Caco-2 (cell line): Measurements from ENCODE around the gene XAGE5. TPM values are rescaled to one million over a fixed set of nuclear protein-coding genes. Genes with fewer than 3 reads are reported as not detected.
"Not testable (repeated sequence)": the region's sequence is repeated elsewhere in the genome, so short reads cannot be mapped to it uniquely, and the experiment has no call there.

ENCODE experiments used
- BruUV-seq: library from RNA; stranded (reverse); fragments of 400-500 nt; replicated peaks from 2 replicates; lab custom pipeline; 2021; lab: Mats Ljungman, UMichigan
- CTCF ChIA-PET: fragments of 300-600 bp; sonication (Branson Sonifier 250); formaldehyde crosslinking; loops from one replicate; lab custom pipeline; 2022; ENCODE audit warnings: antibody characterized with exemption; lab: Charles Lee
- POLR2A ChIA-PET: fragments of 300-600 bp; sonication (Branson Sonifier 250); formaldehyde crosslinking; loops from one replicate; lab custom pipeline; 2022; ENCODE audit warnings: antibody characterized with exemption; lab: Charles Lee
- DNase-seq, 2 experiments: peaks; one replicate each; pipeline versions ENCODE4 v3.0.0 to v3.0.0-alpha.2; 2020 to 2022
- H3K27me3 ChIP-seq: replicated peaks from 2 replicates; pipeline ENCODE4 v1.6.0; 2011; ENCODE audit warnings: low read length; ENCODE audit not compliant: control insufficient read depth, insufficient read depth
- H3K36me3 ChIP-seq: 2 replicates; pipeline ENCODE4 v1.5.1; 2011; ENCODE audit warnings: low read length; ENCODE audit not compliant: control insufficient read depth, insufficient read depth
- H3K4me1 ChIP-seq: fragments of 250-450 bp; sonication (Bioruptor Pico); 2 replicates; pipeline ENCODE4 v1.5.1; 2020; ENCODE audit warnings: mild to moderate bottlenecking
- H3K4me3 ChIP-seq: 2 replicates; pipeline ENCODE4 v1.5.1; 2011; ENCODE audit warnings: low read depth, mild to moderate bottlenecking, control low read depth, low read length
- H3K9me3 ChIP-seq: fragments of 250-450 bp; sonication (Bioruptor Pico); 2 replicates; pipeline ENCODE4 v1.5.1; 2020; ENCODE audit warnings: mild to moderate bottlenecking, moderate library complexity
- H3K27ac Mint-ChIP-seq: one replicate; pipeline ENCODE4 v1.8.0; 2022; ENCODE audit warnings: mixed read lengths; ENCODE audit not compliant: unreplicated experiment
- H3K27me3 Mint-ChIP-seq: one replicate; pipeline ENCODE4 v1.8.0; 2022; ENCODE audit warnings: mixed read lengths; ENCODE audit not compliant: insufficient read depth, unreplicated experiment
- H3K36me3 Mint-ChIP-seq: one replicate; pipeline ENCODE4 v1.8.0; 2022; ENCODE audit warnings: mild to moderate bottlenecking, mixed read lengths; ENCODE audit not compliant: insufficient read depth, unreplicated experiment
- H3K4me1 Mint-ChIP-seq: one replicate; pipeline ENCODE4 v1.8.0; 2022; ENCODE audit warnings: low read depth, mixed read lengths; ENCODE audit not compliant: unreplicated experiment
- H3K4me3 Mint-ChIP-seq: one replicate; pipeline ENCODE4 v1.8.0; 2022; ENCODE audit warnings: mild to moderate bottlenecking, moderate library complexity, mixed read lengths; ENCODE audit not compliant: unreplicated experiment
- H3K9me3 Mint-ChIP-seq: one replicate; pipeline ENCODE4 v1.8.0; 2022; ENCODE audit warnings: mixed read lengths; ENCODE audit not compliant: unreplicated experiment
- intact Hi-C: fragments of 100-400 bp; cut with micrococcal nuclease; formaldehyde crosslinking; loops from one replicate; pipeline ENCODE4 v1.10.0; 2022; ENCODE audit not compliant: unreplicated experiment
- total RNA-seq: library from RNA; stranded (reverse); gene quantifications from 2 replicates; pipeline ENCODE4 v1.2.3, GENCODE V29; 2022
- TF ChIP-seq, protein P1 (sequence below), 2 experiments: fragments of 200-600 bp in 1 of 2; IDR thresholded peaks; 1 replicate in 1 of 2; 2 replicates in 1 of 2; pipeline versions ENCODE4 v1.5.1 to v1.8.0; 2011 to 2022; ENCODE audit warnings: antibody characterized with exemption in 1 of 2, control low read depth in 1 of 2, inconsistent platforms in 1 of 2, low read depth in 1 of 2, low read length in 1 of 2, mild to moderate bottlenecking in 1 of 2, moderate library complexity in 1 of 2; ENCODE audit not compliant: insufficient read depth in 1 of 2, severe bottlenecking in 1 of 2, unreplicated experiment in 1 of 2

The XAGE5 gene
- total RNA-seq, 1 experiment from 2014 or later, result not detected

DNA sequence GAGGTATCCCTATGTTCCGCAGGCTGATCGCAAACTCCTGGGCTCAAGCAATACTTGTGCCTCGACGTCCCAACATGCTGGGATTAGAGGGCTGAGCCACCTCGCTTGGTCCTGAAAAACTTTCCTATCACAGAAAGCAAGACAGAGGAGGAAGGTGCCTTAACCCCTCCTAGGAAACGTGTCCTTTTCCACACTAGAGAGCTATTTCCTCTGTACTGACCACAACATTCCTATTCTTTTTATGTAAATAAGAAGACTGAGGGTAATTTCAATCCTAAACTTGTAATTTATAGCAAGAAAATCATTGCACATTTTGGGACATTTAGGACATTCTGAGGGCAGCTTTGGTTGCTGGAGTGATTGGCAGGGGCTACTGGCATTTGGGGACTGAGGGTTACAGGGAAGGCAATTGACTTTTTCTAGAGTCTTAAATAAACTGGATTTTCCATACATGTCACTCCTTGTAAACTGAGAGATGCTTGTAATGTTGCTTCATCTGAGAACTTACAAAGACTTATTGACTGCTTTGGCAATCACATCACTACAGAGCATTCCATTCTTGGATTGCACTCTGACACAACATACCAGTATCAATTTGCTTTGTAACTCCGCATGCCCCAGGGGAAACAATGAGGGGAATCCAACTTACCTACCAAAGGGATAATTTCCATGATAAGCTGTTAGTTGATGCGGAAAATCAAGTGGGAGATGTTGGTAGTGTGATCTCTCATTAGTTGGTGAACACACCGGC is 41.2 kb downstream of the XAGE5 start:
- no peaks in the 10 kb centered on the region for H3K36me3 Mint-ChIP-seq
- H3K36me3 ChIP-seq, result no peaks in the 10 kb centered on the region
- CTCF ChIA-PET, result no interaction called here
- TF ChIP-seq, protein P1, sequence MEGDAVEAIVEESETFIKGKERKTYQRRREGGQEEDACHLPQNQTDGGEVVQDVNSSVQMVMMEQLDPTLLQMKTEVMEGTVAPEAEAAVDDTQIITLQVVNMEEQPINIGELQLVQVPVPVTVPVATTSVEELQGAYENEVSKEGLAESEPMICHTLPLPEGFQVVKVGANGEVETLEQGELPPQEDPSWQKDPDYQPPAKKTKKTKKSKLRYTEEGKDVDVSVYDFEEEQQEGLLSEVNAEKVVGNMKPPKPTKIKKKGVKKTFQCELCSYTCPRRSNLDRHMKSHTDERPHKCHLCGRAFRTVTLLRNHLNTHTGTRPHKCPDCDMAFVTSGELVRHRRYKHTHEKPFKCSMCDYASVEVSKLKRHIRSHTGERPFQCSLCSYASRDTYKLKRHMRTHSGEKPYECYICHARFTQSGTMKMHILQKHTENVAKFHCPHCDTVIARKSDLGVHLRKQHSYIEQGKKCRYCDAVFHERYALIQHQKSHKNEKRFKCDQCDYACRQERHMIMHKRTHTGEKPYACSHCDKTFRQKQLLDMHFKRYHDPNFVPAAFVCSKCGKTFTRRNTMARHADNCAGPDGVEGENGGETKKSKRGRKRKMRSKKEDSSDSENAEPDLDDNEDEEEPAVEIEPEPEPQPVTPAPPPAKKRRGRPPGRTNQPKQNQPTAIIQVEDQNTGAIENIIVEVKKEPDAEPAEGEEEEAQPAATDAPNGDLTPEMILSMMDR (IDR thresholded peaks at IDR 0.05; ENCODE audit: insufficient read depth in 1 of 2, low read depth in 1 of 2, low read length in 1 of 2, severe bottlenecking in 1 of 2, unreplicated experiment in 1 of 2), result no peak
- no peaks in the 10 kb centered on the region for H3K4me1 ChIP-seq
- H3K9me3 ChIP-seq, result no peaks in the 10 kb centered on the region
- H3K9me3 Mint-ChIP-seq, result no peaks in the 10 kb centered on the region
- POLR2A ChIA-PET, result no interaction called here
- no peak overlapping the region for H3K4me3 Mint-ChIP-seq
- peak in 1 of 2 experiments; percentile 10 for DNase-seq
- intact Hi-C loops, result no loop called here
- no peaks in the 10 kb centered on the region for H3K27me3 ChIP-seq
- H3K4me1 Mint-ChIP-seq, result no peaks in the 10 kb centered on the region
- no peak overlapping the region for H3K4me3 ChIP-seq
- H3K27me3 Mint-ChIP-seq, result peaks cover under 1% of the 10 kb centered on the region
- no TSS peak for BruUV-seq
- H3K27ac Mint-ChIP-seq, result no peak overlapping the region

- H3K9me3 ChIP-seq, H3K27me3 ChIP-seq, POLR2A ChIA-PET, H3K27me3 Mint-ChIP-seq, H3K4me3 ChIP-seq, H3K36me3 Mint-ChIP-seq, H3K4me1 ChIP-seq, H3K4me3 Mint-ChIP-seq, BruUV-seq, CTCF ChIA-PET, H3K27ac Mint-ChIP-seq, H3K4me1 Mint-ChIP-seq, intact Hi-C loops, H3K36me3 ChIP-seq, H3K9me3 Mint-ChIP-seq, DNase-seq: not testable (repeated sequence)
Measured at GRCh38 chrX:52856991-52857525, 46.0 kb downstream of the XAGE5 start.

- Histone ChIP-seq H3K4me1 (no peaks in the 10 kb centered on the region), H3K27me3 (no peaks in the 10 kb centered on the region), H3K9me3 (no peaks in the 10 kb centered on the region), H3K36me3 (no peaks in the 10 kb centered on the region), H3K4me3 (no peak overlapping the region)
- BruUV-seq, result no TSS peak
- Mint-ChIP-seq H3K4me3 (no peak overlapping the region), H3K27ac (no peak overlapping the region), H3K4me1 (no peaks in the 10 kb centered on the region), H3K36me3 (no peaks in the 10 kb centered on the region), H3K27me3 (no peaks in the 10 kb centered on the region), H3K9me3 (no peaks in the 10 kb centered on the region)
- ChIA-PET POLR2A (no interaction called here), CTCF (no interaction called here)
- intact Hi-C loops, result no loop called here
- TF ChIP-seq, protein P1 (IDR thresholded peaks at IDR 0.05; ENCODE audit: insufficient read depth in 1 of 2, low read depth in 1 of 2, low read length in 1 of 2, severe bottlenecking in 1 of 2, unreplicated experiment in 1 of 2), result no peak
- no peak for DNase-seq
Measured at GRCh38 chrX:52865343-52865998, 54.4 kb downstream of the XAGE5 start.

Other genes with a start within 250 kb of the XAGE5 start
- not detected in 2 replicates for gene SSX7, start 156.4 kb upstream of the XAGE5 start, total RNA-seq
- not detected in 2 replicates for gene SSX2, start 104.1 kb upstream of the XAGE5 start, total RNA-seq
- not detected in 2 replicates for gene SSX2B, start 60.0 kb upstream of the XAGE5 start, total RNA-seq
- not detected in 2 replicates for gene SPANXN5, start 13.9 kb upstream of the XAGE5 start, total RNA-seq
- gene XAGE3, start 56.8 kb downstream of the XAGE5 start, total RNA-seq, result 3.9 and 11.6 TPM in 2 replicates
- gene FAM156B, start 86.0 kb downstream of the XAGE5 start, total RNA-seq, result 18.0 and 21.5 TPM in 2 replicates
- gene FAM156A, start 147.2 kb downstream of the XAGE5 start, total RNA-seq, result 33.9 and 37.0 TPM in 2 replicates
- 0.18 and 0.26 TPM in 2 replicates for gene GPR173, start 237.5 kb downstream of the XAGE5 start, total RNA-seq